Stimulated activated CD4-positive, alpha-beta T cell treated with anti-CD3 and anti-CD28 coated beads, Interleukin-4, amount 100 ng/mL, for 24 hours (primary cell): ENCODE measurements around the gene ACAD9.
A peak's percentile ranks its signal among the peaks of the same experiment; 100 is the strongest.
"Not testable (repeated sequence)": the region's sequence is repeated elsewhere in the genome, so short reads cannot be mapped to it uniquely, and the experiment has no call there.

ENCODE experiments used
- DNase-seq: peaks from one replicate; pipeline ENCODE4 v3.0.0-alpha.2; 2020

The ACAD9 gene

GRCh38 chr3:128879125-128879969, at the start of gene ACAD9:
Gene ACAD9 (plus strand): TSS chr3:128879620. CDS start chr3:128879692, 72 bp downstream.
- DNase-seq: peak; percentile 97

GRCh38 chr3:128829925-128830625, 49.3 kb upstream of the ACAD9 start:
- not testable (repeated sequence) for DNase-seq

- DNase-seq: not testable (repeated sequence)
Observed at GRCh38 chr3:128830762-128831161, 48.7 kb upstream of the ACAD9 start.

GRCh38 chr3:128832979-128833378, 46.4 kb upstream of the ACAD9 start:
- DNase-seq: not testable (repeated sequence)

GRCh38 chr3:128835096-128835495, 44.3 kb upstream of the ACAD9 start:
- DNase-seq: no peak

GRCh38 chr3:128841926-128842920, 37.2 kb upstream of the ACAD9 start:
- DNase-seq: no peak

- DNase-seq: no peak
Observed at GRCh38 chr3:128844502-128844901, 34.9 kb upstream of the ACAD9 start.

GRCh38 chr3:128845119-128845777, 34.2 kb upstream of the ACAD9 start:
- DNase-seq: no peak

GRCh38 chr3:128845778-128846485, 33.5 kb upstream of the ACAD9 start:
- DNase-seq: peak; percentile 85

GRCh38 chr3:128846486-128846891, 32.9 kb upstream of the ACAD9 start:
- no peak for DNase-seq

- no peak for DNase-seq
Observed at GRCh38 chr3:128847666-128848370, 31.6 kb upstream of the ACAD9 start.

- no peak for DNase-seq
Observed at GRCh38 chr3:128848936-128849335, 30.5 kb upstream of the ACAD9 start.

GRCh38 chr3:128849911-128850455, 29.4 kb upstream of the ACAD9 start:
- DNase-seq: no peak

- no peak for DNase-seq
Observed at GRCh38 chr3:128850544-128850943, 28.9 kb upstream of the ACAD9 start.

- DNase-seq: no peak
Observed at GRCh38 chr3:128851601-128852000, 27.8 kb upstream of the ACAD9 start.

GRCh38 chr3:128853826-128854225, 25.6 kb upstream of the ACAD9 start:
- DNase-seq: no peak

GRCh38 chr3:128854475-128854874, 24.9 kb upstream of the ACAD9 start:
- no peak for DNase-seq

GRCh38 chr3:128855569-128855968, 23.9 kb upstream of the ACAD9 start:
- DNase-seq: no peak

GRCh38 chr3:128858167-128858566, 21.3 kb upstream of the ACAD9 start:
- DNase-seq: no peak

GRCh38 chr3:128859630-128860029, 19.8 kb upstream of the ACAD9 start:
- no peak for DNase-seq

GRCh38 chr3:128861491-128861890, 17.9 kb upstream of the ACAD9 start:
- DNase-seq: no peak
